Measurements from ENCODE around the gene ANXA8.

GRCh38 chr10:47451273-47451997 lies 32.5 kb downstream of the ANXA8 start:
- TF ChIP-seq, protein P1, sequence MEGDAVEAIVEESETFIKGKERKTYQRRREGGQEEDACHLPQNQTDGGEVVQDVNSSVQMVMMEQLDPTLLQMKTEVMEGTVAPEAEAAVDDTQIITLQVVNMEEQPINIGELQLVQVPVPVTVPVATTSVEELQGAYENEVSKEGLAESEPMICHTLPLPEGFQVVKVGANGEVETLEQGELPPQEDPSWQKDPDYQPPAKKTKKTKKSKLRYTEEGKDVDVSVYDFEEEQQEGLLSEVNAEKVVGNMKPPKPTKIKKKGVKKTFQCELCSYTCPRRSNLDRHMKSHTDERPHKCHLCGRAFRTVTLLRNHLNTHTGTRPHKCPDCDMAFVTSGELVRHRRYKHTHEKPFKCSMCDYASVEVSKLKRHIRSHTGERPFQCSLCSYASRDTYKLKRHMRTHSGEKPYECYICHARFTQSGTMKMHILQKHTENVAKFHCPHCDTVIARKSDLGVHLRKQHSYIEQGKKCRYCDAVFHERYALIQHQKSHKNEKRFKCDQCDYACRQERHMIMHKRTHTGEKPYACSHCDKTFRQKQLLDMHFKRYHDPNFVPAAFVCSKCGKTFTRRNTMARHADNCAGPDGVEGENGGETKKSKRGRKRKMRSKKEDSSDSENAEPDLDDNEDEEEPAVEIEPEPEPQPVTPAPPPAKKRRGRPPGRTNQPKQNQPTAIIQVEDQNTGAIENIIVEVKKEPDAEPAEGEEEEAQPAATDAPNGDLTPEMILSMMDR (conservative IDR thresholded peaks at IDR 0.05; ENCODE audit: low read depth, low read length), result no peak
- TF ChIP-seq EZH2 (IDR thresholded peaks at IDR 0.05; ENCODE audit: low read length, unreplicated experiment), result no peak
- TF ChIP-seq EZH2phosphoT487 (IDR thresholded peaks at IDR 0.05; ENCODE audit: borderline replicate concordance, low read length), result no peak
